HG02970 (cell line): Measurements from ENCODE around the gene KRT80.

Source experiments
- ATAC-seq: cut with Tn5 transposase; IDR thresholded peaks from one replicate; pipeline ENCODE4 v1.9.1; 2021; ENCODE audit warnings: mild to moderate bottlenecking, moderate library complexity, moderate number of reproducible peaks; ENCODE audit not compliant: unreplicated experiment, low FRiP score

The KRT80 gene

DNA sequence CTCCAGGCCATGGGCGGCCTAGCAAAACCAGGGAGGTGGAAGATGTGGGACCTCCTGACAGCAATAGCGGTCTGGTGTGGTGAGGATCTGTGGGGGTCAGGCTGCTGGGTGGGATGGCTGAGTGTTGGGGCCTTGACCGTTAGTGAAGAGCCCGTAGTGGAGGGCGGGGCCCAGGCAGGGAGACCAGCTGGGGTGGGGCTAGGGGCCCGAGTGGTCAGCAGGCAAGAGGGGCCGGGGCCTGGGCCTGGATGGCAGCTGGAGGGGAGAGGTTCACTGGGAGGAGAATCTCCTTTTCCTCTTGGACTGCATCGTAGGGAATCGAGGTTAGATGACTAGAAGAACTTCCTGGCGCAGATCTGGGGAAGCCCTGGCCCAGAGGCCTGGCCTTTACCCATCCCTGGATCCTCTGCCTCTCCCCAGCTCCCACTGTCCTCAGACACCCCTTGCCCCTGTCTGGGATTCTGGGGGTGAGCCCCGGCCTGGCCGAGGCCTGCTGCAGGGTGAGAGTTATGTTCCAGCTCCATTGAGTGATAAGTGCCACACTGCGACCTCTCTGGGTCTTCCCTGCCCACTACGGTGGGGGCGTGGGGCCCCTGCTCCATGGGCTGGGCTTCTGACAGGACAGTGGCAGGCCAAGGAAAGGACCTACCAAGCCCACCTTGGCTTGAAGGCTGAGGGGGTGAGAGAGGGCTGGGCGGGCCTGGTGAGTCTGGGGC is 47.1 kb downstream of the KRT80 start:
- no peak for ATAC-seq

DNA sequence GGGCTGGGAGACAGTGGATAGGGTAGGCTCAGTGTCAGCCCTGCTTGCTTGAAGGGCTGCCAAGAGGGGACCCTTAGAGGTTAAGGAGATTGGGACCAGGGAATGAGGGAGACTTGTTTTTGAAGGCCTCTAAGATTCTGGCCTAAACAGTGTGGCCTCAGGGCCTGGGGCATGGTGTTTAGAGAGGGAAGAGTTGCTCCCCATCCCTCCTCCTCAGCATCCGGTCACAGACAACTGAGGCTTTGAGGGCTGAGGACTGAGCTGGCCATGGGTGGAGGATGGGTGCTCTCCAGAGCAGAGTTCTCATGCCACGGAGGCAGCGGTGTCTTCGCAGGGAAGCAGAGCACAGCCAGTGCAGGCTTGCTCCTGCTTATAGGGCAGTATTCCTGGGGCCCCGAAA is 49.4 kb downstream of the KRT80 start:
- no peak for ATAC-seq

GRCh38 chr12:52141875-52142274 is 49.9 kb downstream of the KRT80 start:
- ATAC-seq = no peak

- ATAC-seq = no peak
Observed at GRCh38 chr12:52141306-52141705, 50.5 kb downstream of the KRT80 start.

DNA sequence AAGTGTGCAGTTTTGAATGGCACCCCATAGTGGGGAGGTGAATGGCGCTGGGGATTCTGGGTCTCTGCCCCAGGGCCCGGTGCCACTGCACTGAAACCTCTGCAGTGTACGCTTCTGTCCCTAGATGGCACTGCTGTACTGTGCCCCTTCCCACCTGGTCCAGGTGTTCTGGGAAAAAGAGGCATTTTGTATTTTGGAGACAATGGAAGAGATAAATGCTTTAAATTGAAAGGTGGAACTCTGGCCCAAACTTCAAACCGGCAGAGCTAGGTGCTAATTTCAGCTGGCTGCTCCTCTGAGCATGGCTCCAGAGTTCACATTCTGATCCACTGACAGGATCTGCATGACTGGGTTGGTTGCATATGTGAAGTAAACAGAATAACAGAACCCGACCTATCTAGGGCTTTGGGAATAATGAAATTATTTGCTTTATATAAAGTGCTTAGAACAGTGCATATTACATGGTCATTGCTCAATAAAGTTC is 52.2 kb downstream of the KRT80 start:
- no peak for ATAC-seq

GRCh38 chr12:52139147-52139546 is 52.7 kb downstream of the KRT80 start:
- ATAC-seq = no peak

DNA sequence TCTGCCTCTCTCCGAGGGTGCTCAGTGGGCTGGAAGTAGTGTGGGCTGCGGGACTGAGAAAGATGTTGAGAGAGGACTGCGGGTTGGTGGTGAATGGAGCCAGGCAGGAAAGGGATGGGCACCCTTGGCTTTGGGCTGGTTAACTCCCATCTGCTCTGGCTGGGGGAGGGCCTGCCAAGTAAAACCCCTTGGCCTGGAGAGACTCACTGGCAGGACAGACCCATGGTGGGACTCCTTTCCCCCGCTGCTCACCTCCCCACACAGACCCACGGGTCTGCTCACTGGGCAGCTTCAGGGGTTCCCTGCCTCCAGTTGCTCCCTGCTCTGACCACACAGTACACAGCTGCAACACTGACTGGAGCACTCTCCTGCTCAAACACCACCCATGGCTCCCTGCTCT is 54.1 kb downstream of the KRT80 start:
- no peak for ATAC-seq

GRCh38 chr12:52132754-52133161 is 59.1 kb downstream of the KRT80 start:
- ATAC-seq = no peak

- ATAC-seq = no peak
Observed at GRCh38 chr12:52130711-52131110, 61.1 kb downstream of the KRT80 start.

DNA sequence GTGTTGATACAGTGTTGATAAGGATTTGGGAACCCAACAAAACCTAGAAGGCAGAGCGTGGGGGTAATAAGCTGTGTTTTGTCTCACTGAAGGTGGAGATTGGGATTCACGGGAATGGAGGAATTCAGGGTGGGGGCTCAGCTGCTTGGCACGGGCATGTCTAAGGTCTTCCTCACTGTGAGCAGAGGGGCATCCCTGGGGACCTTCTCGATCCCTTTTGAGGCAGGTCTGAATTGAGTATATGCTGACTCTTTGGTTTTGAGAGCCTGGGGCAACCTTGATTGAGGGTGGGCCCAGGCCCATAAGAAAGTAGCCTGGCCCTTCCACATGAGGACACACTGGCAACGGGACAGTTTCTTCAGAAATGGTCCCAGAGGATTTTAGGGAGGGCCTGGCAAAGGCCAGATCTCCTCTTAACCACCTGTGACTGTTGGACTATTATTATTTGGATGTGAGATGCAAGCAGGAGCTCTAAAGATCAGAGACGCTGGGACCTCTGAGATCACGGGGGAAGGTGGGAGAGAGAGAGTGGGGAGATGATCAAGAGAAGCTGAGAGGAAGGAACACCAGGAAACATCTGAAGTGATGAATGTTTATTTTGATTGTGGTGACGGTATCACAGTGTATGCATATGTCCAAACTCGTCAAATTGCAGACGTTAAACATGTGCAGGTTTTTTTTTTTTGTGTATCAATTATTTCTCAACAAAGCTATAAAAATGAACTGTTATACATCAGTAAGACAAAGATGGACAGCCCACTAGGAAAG is 63.9 kb downstream of the KRT80 start:
- no peak for ATAC-seq

DNA sequence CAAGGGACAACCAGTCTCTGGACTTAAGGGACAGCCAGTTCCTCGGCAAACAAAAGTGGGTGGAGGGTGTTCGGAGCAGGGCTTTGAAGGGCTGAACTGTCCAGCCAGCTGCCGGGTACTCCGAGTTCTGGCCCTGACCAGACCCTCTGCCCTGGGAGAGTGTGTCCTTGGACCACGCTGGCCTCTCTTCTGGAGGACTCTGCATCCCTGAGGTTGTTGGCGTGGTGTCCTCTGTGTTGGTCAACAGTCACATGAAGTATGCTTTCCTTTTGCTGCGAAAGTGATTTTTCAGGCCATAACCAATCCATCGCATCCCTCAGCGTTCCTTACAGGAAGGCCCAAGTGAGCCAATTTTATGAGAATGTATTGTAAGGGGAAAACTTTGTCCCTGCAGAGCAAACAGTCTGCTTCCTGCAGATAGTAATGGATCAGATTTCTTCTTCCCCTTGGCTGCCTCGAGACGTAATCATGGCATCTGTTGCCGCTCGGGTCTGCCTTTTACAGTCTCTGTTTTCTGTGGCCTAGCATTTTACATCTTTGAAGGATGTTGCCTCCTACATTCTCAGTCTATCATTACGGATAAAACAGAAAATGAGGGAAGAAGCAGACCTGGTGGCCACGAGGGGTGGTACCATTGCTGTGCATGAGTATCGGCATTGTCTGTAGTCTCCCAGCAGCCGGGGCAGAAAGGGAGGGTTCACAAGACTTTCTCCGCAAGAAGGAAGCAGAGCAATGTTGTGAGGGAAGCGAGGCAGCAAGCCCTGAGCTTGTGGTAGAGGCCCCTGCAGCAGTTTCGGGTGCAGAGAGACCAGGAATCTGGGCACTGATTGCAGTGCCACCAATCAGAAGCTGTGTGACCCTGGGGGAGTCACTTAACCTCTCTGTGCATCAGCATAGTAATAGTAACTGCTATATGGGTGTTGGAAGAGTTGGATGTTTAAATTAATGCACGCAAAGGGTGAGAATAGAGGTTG is 64.9 kb downstream of the KRT80 start:
- no peak for ATAC-seq

DNA sequence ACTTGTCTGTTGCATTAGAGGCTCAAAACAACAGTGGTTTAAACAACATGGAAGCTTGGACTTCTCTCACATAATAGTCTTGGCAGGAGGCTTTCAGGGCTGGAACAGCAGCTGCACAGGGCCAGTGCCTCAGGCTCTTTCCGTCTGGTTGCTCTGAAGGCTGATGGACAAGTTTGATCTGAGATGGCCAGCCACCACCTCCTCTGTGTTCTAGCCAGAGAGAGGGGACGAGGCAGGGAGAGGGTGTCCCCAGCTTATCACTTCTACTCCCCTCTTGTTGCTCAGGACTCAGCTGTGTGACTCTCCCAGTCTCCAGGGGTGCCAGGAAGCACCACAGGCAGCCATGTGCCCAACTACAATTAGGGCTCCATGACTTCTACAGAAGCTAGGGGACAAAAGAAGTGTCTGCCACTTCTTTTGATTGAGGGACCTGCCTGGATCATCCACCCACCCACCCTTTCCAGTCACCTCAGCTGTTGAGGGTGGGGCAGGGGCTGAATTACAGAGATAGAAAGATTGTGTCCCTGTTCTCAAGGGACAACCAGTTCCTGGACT is 65.7 kb downstream of the KRT80 start:
- no peak for ATAC-seq

GRCh38 chr12:52125476-52125900 is 66.3 kb downstream of the KRT80 start:
- no peak for ATAC-seq

- ATAC-seq = no peak
Observed at GRCh38 chr12:52123487-52124186, 68.2 kb downstream of the KRT80 start.

- ATAC-seq = no peak
Observed at GRCh38 chr12:52122904-52123303, 68.9 kb downstream of the KRT80 start.

DNA sequence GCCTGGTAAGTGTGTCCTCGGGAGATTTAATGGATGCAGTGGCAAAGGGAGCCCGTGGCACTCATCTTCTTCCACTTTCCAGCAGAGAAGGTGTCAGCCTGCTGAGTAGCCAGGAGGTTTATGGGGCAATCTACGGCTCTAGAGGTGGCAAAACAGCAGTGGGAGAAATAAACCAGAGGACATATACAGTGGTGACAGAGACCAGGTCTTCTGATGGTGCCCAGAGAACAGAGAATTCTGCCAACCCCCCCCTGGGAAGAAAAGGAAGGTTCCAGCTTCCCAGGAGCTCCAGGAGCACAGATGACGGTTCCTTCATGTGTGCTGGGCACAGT is 69.3 kb downstream of the KRT80 start:
- ATAC-seq = no peak

GRCh38 chr12:52121824-52122539 is 69.8 kb downstream of the KRT80 start:
- ATAC-seq = no peak

GRCh38 chr12:52120951-52121823 is 70.6 kb downstream of the KRT80 start:
- no peak for ATAC-seq
